Muscle of leg (tissue), 11 donors: ENCODE results near the gene MAD1L1. TPM values are rescaled to one million over a fixed set of nuclear protein-coding genes. Genes with fewer than 3 reads are reported as not detected.

ENCODE experiments used
- DNase-seq: peaks from one replicate; pipeline ENCODE4 v3.0.0; 2013
- H3K27ac ChIP-seq: one replicate; pipeline ENCODE4 v1.5.1; 2013; ENCODE audit warnings: mild to moderate bottlenecking, low read length, control low read depth
- H3K27me3 ChIP-seq: one replicate; pipeline ENCODE4 v1.6.1; 2013; ENCODE audit warnings: low read length; ENCODE audit not compliant: control insufficient read depth, insufficient read depth
- H3K36me3 ChIP-seq: one replicate; pipeline ENCODE4 v1.6.1; 2013; ENCODE audit warnings: low read length; ENCODE audit not compliant: control insufficient read depth, insufficient read depth
- H3K4me1 ChIP-seq: one replicate; pipeline ENCODE4 v1.6.1; 2013; ENCODE audit warnings: low read length; ENCODE audit not compliant: control insufficient read depth, insufficient read depth
- H3K4me3 ChIP-seq: one replicate; pipeline ENCODE4 v1.5.1; 2013; ENCODE audit warnings: low read length, control low read depth
- H3K9me3 ChIP-seq: replicated peaks from 2 replicates; pipeline ENCODE4 v1.6.1; 2013; ENCODE audit warnings: low read depth, low read length; ENCODE audit not compliant: control insufficient read depth
- WGBS: methylation state at CpG from one replicate; pipeline ENCODE4 v1.1.5; 2013; ENCODE audit warnings: missing lambda C conversion rate; ENCODE audit not compliant: insufficient coverage; 5-methylcytosine and 5-hydroxymethylcytosine counted together
- polyA plus RNA-seq, 8 donors: library from polyadenylated mRNA; unstranded; fragments of 120-200 nt; gene quantifications; one replicate each; pipeline versions ENCODE4 v1.2.1 to v1.2.3, GENCODE V29; 2013; ENCODE audit warnings: inconsistent platforms in 1 of 8, low replicate concordance in 1 of 8; ENCODE audit not compliant: insufficient read length in 8 of 8, insufficient read depth in 1 of 8
- total RNA-seq: library from RNA; stranded (reverse); fragments of 120-200 nt; gene quantifications from one replicate; pipeline ENCODE4 v1.2.4, GENCODE V29; 2013

The MAD1L1 gene
- total and polyA plus RNA-seq, 9 donors = 19.1 to 38.7 (median 21.8) TPM

- H3K27me3 ChIP-seq = no peaks in the 10 kb centered on the region
- H3K4me1 ChIP-seq = peaks cover 45% of the 10 kb centered on the region
- WGBS = 55% methylated on average over 23 of the region's 24 CpGs
- peak overlapping the region; percentile 59 for H3K27ac ChIP-seq
- H3K4me3 ChIP-seq = no peak overlapping the region
- DNase-seq = peak; percentile 96
- H3K36me3 ChIP-seq = no peaks in the 10 kb centered on the region
- H3K9me3 ChIP-seq = no peaks in the 10 kb centered on the region
Measured at GRCh38 chr7:1990001-1990670, 242.6 kb downstream of the MAD1L1 start.

GRCh38 chr7:1989049-1989860 lies 243.5 kb downstream of the MAD1L1 start:
- Histone ChIP-seq H3K27ac (no peak overlapping the region), H3K9me3 (no peaks in the 10 kb centered on the region), H3K4me3 (no peak overlapping the region), H3K27me3 (no peaks in the 10 kb centered on the region), H3K36me3 (no peaks in the 10 kb centered on the region), H3K4me1 (peaks cover 36% of the 10 kb centered on the region)
- 96% methylated on average over 27 of the region's 39 CpGs for WGBS
- DNase-seq = no peak

GRCh38 chr7:1988533-1988930 lies 244.2 kb downstream of the MAD1L1 start:
- no peak overlapping the region for H3K27ac ChIP-seq
- no peak overlapping the region for H3K4me3 ChIP-seq
- 89% methylated on average over 17 of the region's 17 CpGs for WGBS
- H3K36me3 ChIP-seq = no peaks in the 10 kb centered on the region
- peaks cover 29% of the 10 kb centered on the region for H3K4me1 ChIP-seq
- no peak for DNase-seq
- H3K9me3 ChIP-seq = no peaks in the 10 kb centered on the region
- no peaks in the 10 kb centered on the region for H3K27me3 ChIP-seq

GRCh38 chr7:1987591-1988532 lies 244.9 kb downstream of the MAD1L1 start:
- H3K27ac ChIP-seq = no peak overlapping the region
- H3K4me3 ChIP-seq = no peak overlapping the region
- H3K36me3 ChIP-seq = no peaks in the 10 kb centered on the region
- no peaks in the 10 kb centered on the region for H3K9me3 ChIP-seq
- DNase-seq = no peak
- H3K27me3 ChIP-seq = no peaks in the 10 kb centered on the region
- WGBS = 91% methylated on average over 36 of the region's 43 CpGs
- peaks cover 25% of the 10 kb centered on the region for H3K4me1 ChIP-seq

GRCh38 chr7:1987084-1987535 lies 245.6 kb downstream of the MAD1L1 start:
- Histone ChIP-seq H3K27ac (no peak overlapping the region), H3K27me3 (no peaks in the 10 kb centered on the region), H3K4me3 (no peak overlapping the region), H3K36me3 (no peaks in the 10 kb centered on the region), H3K4me1 (peaks cover 18% of the 10 kb centered on the region), H3K9me3 (no peaks in the 10 kb centered on the region)
- no peak for DNase-seq
- WGBS = 90% methylated on average over 23 of the region's 23 CpGs

GRCh38 chr7:1986366-1987083 lies 246.2 kb downstream of the MAD1L1 start:
- Histone ChIP-seq H3K27me3 (no peaks in the 10 kb centered on the region), H3K4me3 (no peak overlapping the region), H3K36me3 (no peaks in the 10 kb centered on the region), H3K27ac (no peak overlapping the region), H3K4me1 (peaks cover 16% of the 10 kb centered on the region), H3K9me3 (no peaks in the 10 kb centered on the region)
- DNase-seq = no peak
- 91% methylated on average over 28 of the region's 31 CpGs for WGBS

- Histone ChIP-seq H3K27ac (no peak overlapping the region), H3K9me3 (no peaks in the 10 kb centered on the region), H3K4me3 (no peak overlapping the region), H3K27me3 (no peaks in the 10 kb centered on the region), H3K36me3 (no peaks in the 10 kb centered on the region), H3K4me1 (peaks cover 16% of the 10 kb centered on the region)
- no peak for DNase-seq
- 72% methylated on average over 9 of the region's 9 CpGs for WGBS
Measured at GRCh38 chr7:1985936-1986335, 246.8 kb downstream of the MAD1L1 start.

- no peaks in the 10 kb centered on the region for H3K9me3 ChIP-seq
- no peaks in the 10 kb centered on the region for H3K27me3 ChIP-seq
- no peak overlapping the region for H3K4me3 ChIP-seq
- peaks cover 2% of the 10 kb centered on the region for H3K36me3 ChIP-seq
- 76% methylated on average over 12 of the region's 13 CpGs for WGBS
- DNase-seq = no peak
- H3K4me1 ChIP-seq = peaks cover 11% of the 10 kb centered on the region
- H3K27ac ChIP-seq = no peak overlapping the region
Measured at GRCh38 chr7:1985042-1985441, 247.7 kb downstream of the MAD1L1 start.

GRCh38 chr7:1981878-1982230 lies 250.9 kb downstream of the MAD1L1 start:
- H3K36me3 ChIP-seq = peaks cover 14% of the 10 kb centered on the region
- no peak overlapping the region for H3K4me3 ChIP-seq
- 68% methylated on average over 6 of the region's 6 CpGs for whole genome bisulfite sequencing
- no peak overlapping the region for H3K27ac ChIP-seq
- no peak for DNase-seq
- H3K4me1 ChIP-seq = peaks cover 3% of the 10 kb centered on the region
- H3K9me3 ChIP-seq = peaks cover 2% of the 10 kb centered on the region
- H3K27me3 ChIP-seq = no peaks in the 10 kb centered on the region
